HepG2 (cell line): ENCODE data around the gene HERC6. TPM values are rescaled to one million over a fixed set of nuclear protein-coding genes. Genes with fewer than 3 reads are reported as not detected.

ENCODE experiments used
- ATAC-seq: fragments of 200-7000 bp; cut with Tn5 transposase; 3 replicates; pipeline ENCODE4 v1.9.1; 2020; ENCODE audit warnings: mild to moderate bottlenecking, moderate library complexity
- BruUV-seq: library from RNA; stranded (reverse); fragments of 400-500 nt; replicated peaks from 2 replicates; lab custom pipeline; 2021; lab: Mats Ljungman, UMichigan
- CTCF ChIA-PET: fragments of 300-600 bp; formaldehyde crosslinking; extraction: SDS; loops from one replicate; lab custom pipeline; 2021; ENCODE audit warnings: low total read pairs, inconsistent platforms, low intra/inter-chr PET ratio; lab: Yijun Ruan, JAX
- POLR2A ChIA-PET: fragments of 350-600 bp; sonication (Branson Sonifier 250); formaldehyde crosslinking; loops from one replicate; lab custom pipeline; 2020; ENCODE audit warnings: antibody characterized with exemption, inconsistent platforms; lab: Yijun Ruan, JAX
- DNase-seq: peaks from one replicate; pipeline ENCODE4 v3.0.0-alpha.2; 2015; ENCODE audit warnings: low spot score
- FAIRE-seq: peaks from 3 replicates; lab custom pipeline; 2011; peaks lifted over from hg19 to GRCh38; lab: Jason Lieb, UNC
- H2AFZ ChIP-seq: one replicate; pipeline ENCODE4 v1.6.1; 2011; ENCODE audit warnings: low read length, inconsistent platforms
- H3K27ac ChIP-seq: fragments of 300-600 bp; 3 replicates; pipeline ENCODE4 v1.8.0; 2011; ENCODE audit warnings: mixed run types, mild to moderate bottlenecking, mixed read lengths, low read length, inconsistent platforms; ENCODE audit not compliant: insufficient read depth; ENCODE audit errors: extremely low read length
- H3K27me3 ChIP-seq, 2 experiments: fragments of 200-600 bp in 1 of 2; 2 replicates in 1 of 2; 3 replicates in 1 of 2; pipeline versions ENCODE4 v1.6.0 to v1.8.0; 2011; ENCODE audit warnings: low read length in 2 of 2, mild to moderate bottlenecking in 2 of 2, moderate library complexity in 2 of 2, inconsistent platforms in 1 of 2; ENCODE audit not compliant: insufficient read depth in 2 of 2, control insufficient read depth in 1 of 2
- H3K36me3 ChIP-seq, 2 experiments: fragments of 200-600 bp in 1 of 2; replicated peaks in 1 of 2; 2 replicates in 1 of 2; 3 replicates in 1 of 2; pipeline versions ENCODE4 v1.5.1 to v1.8.0; 2011; ENCODE audit warnings: low read length in 2 of 2, inconsistent platforms in 1 of 2; ENCODE audit not compliant: insufficient read depth in 2 of 2, control insufficient read depth in 1 of 2
- H3K4me1 ChIP-seq: 2 replicates; pipeline ENCODE4 v1.5.1; 2012; ENCODE audit warnings: low read length, inconsistent platforms; ENCODE audit not compliant: insufficient read depth
- H3K4me2 ChIP-seq: 2 replicates; pipeline ENCODE4 v1.6.0; 2011; ENCODE audit warnings: low read depth, low read length, inconsistent platforms
- H3K4me3 ChIP-seq, 3 experiments: fragments of 200-600 bp in 1 of 3; sonication (generic), shearing (Covaris generic) in 1 of 3; replicated peaks in 1 of 3; 2 replicates each; pipeline ENCODE4 v1.5.1; 2011 to 2016; ENCODE audit warnings: low read length in 3 of 3, inconsistent platforms in 2 of 3, low read depth in 2 of 3, mild to moderate bottlenecking in 2 of 3, control low read depth in 1 of 3, mixed read lengths in 1 of 3; ENCODE audit not compliant: insufficient read depth in 1 of 3
- H3K79me2 ChIP-seq: one replicate; pipeline ENCODE4 v1.6.1; 2011; ENCODE audit warnings: low read length, inconsistent platforms; ENCODE audit not compliant: insufficient read depth
- H3K9ac ChIP-seq: 2 replicates; pipeline ENCODE4 v1.6.0; 2011; ENCODE audit warnings: mild to moderate bottlenecking, low read depth, low read length, inconsistent platforms; ENCODE audit not compliant: insufficient read depth
- H3K9me3 ChIP-seq: 2 replicates; pipeline ENCODE4 v1.5.1; 2012; ENCODE audit warnings: mild to moderate bottlenecking, low read length
- H4K20me1 ChIP-seq: 2 replicates; pipeline ENCODE4 v1.6.0; 2011; ENCODE audit warnings: inconsistent platforms, mild to moderate bottlenecking, low read length, moderate library complexity; ENCODE audit not compliant: insufficient read depth
- ETV6 ChIP-seq: sonication (generic); formaldehyde crosslinking; conservative IDR thresholded peaks from 2 replicates; pipeline ENCODE4 v1.4.0; 2020; ENCODE audit warnings: missing genetic modification reagents
- JDP2 ChIP-seq: sonication (generic); formaldehyde crosslinking; IDR thresholded peaks from 2 replicates; pipeline ENCODE4 v1.8.1; 2022; ENCODE audit warnings: missing genetic modification reagents, borderline replicate concordance
- POLR2G ChIP-seq: fragments of 200-400 bp; formaldehyde crosslinking; IDR thresholded peaks from 2 replicates; pipeline ENCODE4 v1.6.1; 2018; ENCODE audit warnings: mild to moderate bottlenecking, low read depth, low read length, moderate library complexity
- ZNF317 ChIP-seq: sonication (generic); formaldehyde crosslinking; IDR thresholded peaks from 2 replicates; pipeline ENCODE4 v1.5.0; 2020; ENCODE audit warnings: mild to moderate bottlenecking, missing genetic modification reagents
- ZNF703 ChIP-seq: sonication (generic); formaldehyde crosslinking; IDR thresholded peaks from 2 replicates; pipeline ENCODE4 v1.5.1; 2020; ENCODE audit warnings: missing genetic modification reagents, mild to moderate bottlenecking, moderate library complexity, borderline replicate concordance
- ZNF746 ChIP-seq: sonication (generic); formaldehyde crosslinking; IDR thresholded peaks from 2 replicates; pipeline ENCODE4 v1.8.0; 2022; ENCODE audit warnings: mild to moderate bottlenecking, missing genetic modification reagents
- ZNF768 ChIP-seq: sonication (generic); formaldehyde crosslinking; IDR thresholded peaks from 2 replicates; pipeline ENCODE4 v1.4.0; 2020; ENCODE audit warnings: missing genetic modification reagents
- ZNF879 ChIP-seq: sonication (generic); formaldehyde crosslinking; IDR thresholded peaks from 2 replicates; pipeline ENCODE4 v1.8.1; 2023; ENCODE audit warnings: missing genetic modification reagents
- WGBS: methylation state at CpG from one replicate; pipeline ENCODE4 v1.1.6; 2017; ENCODE audit warnings: low lambda C conversion rate; 5-methylcytosine and 5-hydroxymethylcytosine counted together
- in situ Hi-C: cut with HindIII; loops from 2 replicates; pipeline ENCODE4 v1.10.0; 2017; ENCODE audit warnings: low pct_unique_long_range_greater_than_20kb; ENCODE audit not compliant: extremely low pct_ligation_motif_present
- intact Hi-C: fragments of 100-400 bp; cut with micrococcal nuclease; formaldehyde crosslinking; loops from one replicate; pipeline ENCODE4 v1.10.0; 2022; ENCODE audit not compliant: unreplicated experiment
- polyA plus RNA-seq, 8 experiments: library from polyadenylated mRNA; depleted of rRNA in 3 of 8; stranded (reverse) in 7 of 8; unstranded in 1 of 8; fragments of >200 nt; fragmentation: Illumina TruSeq in 4 of 8; extraction: Trizol in 4 of 8; gene quantifications; 2 replicates each; pipeline versions ENCODE4 v1.2.1 to v1.2.3, GENCODE V29; 2011 to 2016; ENCODE audit warnings: low read depth in 4 of 8, missing spikeins in 1 of 8, mixed read lengths in 1 of 8; ENCODE audit not compliant: insufficient read depth in 1 of 8
- total RNA-seq, 5 experiments: library from RNA; depleted of rRNA; stranded (reverse); fragments of >200 nt; fragmentation: Illumina TruSeq; extraction: Trizol; gene quantifications; 2 replicates each; pipeline ENCODE4 v1.2.3, GENCODE V29; 2016; ENCODE audit warnings: low read depth in 1 of 5
- TF ChIP-seq, protein P1 (sequence below): sonication (generic); formaldehyde crosslinking; IDR thresholded peaks from 2 replicates; pipeline ENCODE4 v1.4.0; 2020; ENCODE audit warnings: missing genetic modification reagents

HERC6 gene
- total and polyA plus RNA-seq, 2 of the 13 experiments (the other 11 are each of a cell fraction or from before 2014, with no cell fraction given): 0.50 to 2.0 TPM

DNA sequence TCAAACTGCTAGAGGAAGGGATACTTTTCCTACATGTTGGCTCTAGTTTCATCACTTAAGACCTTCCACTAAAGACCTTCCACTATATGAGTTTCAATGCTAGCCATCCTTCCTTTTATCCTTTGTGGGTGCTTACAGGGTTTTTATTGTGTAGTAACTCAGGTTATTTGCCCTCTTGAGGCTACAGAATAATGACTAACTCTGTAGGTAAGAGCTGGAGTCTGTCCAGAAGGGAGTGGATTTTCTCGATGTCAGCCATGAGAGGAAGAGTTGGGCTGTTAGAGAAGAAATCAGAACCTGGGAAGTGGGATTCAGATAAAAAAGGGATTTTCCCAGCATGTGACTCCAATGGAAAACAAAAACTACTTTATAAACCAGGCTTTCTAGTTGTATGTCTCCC is 50.7 kb downstream of the HERC6 start (continued):
- no peak for TF ChIP-seq JDP2 (CRISPR knock-in tag)

DNA sequence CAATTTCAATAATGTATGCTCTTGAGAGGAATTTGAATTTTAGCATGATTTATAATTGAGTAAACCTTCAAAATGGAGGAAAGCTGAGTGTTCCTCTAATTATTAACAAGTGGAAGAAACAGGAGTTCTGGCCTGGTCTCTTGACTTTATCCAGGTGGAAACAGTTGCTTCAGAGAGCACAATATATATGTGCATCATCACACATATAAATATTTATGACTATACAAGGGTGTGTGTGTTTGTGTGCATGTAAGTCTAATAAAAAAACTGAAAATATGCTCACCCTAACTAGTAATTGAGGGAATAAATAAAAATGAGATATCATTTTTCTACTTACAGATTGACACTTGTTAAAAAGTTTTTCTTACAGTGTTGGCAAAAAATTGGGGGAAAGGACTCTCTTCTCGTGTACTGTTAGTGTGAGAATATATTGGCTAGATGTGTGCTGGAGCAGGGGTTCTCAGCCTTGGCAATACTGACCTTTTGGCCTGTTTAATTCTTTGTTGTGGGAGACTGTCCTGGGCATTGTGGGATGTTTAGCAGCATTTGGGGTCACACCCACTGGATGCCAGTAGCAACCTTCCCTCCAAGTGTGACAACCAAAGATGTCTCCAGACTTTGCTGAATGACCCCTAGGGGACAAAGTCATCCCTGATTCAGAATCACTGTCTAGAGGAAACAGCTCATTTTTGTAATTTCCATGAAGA is 57.5 kb downstream of the HERC6 start:
- ChIA-PET CTCF (no interaction called here), POLR2A (no interaction called here)
- in situ Hi-C loops: no loop called here

More for the DNA sequence above, 57.5 kb downstream of the HERC6 start:
- FAIRE-seq (no peak), ATAC-seq (no peak), DNase-seq (no peak)
- H3K79me2 ChIP-seq: no peaks in the 10 kb centered on the region
- H4K20me1 ChIP-seq: no peaks in the 10 kb centered on the region
- intact Hi-C loops: no loop called here
- peaks cover 9% of the 10 kb centered on the region; the same call in 1 of the 2 replicates for H3K9me3 ChIP-seq
- no peak overlapping the region for H2AFZ ChIP-seq
- no peaks in the 10 kb centered on the region for H3K4me1 ChIP-seq
- H3K4me2 ChIP-seq: no peak overlapping the region
- H3K9ac ChIP-seq: no peak overlapping the region
- 5% methylated on average over 1 of the region's 1 CpG for WGBS
- BruUV-seq: no TSS peak
- H3K36me3 ChIP-seq: no peaks in the 10 kb centered on the region
- TF ChIP-seq, protein P1, sequence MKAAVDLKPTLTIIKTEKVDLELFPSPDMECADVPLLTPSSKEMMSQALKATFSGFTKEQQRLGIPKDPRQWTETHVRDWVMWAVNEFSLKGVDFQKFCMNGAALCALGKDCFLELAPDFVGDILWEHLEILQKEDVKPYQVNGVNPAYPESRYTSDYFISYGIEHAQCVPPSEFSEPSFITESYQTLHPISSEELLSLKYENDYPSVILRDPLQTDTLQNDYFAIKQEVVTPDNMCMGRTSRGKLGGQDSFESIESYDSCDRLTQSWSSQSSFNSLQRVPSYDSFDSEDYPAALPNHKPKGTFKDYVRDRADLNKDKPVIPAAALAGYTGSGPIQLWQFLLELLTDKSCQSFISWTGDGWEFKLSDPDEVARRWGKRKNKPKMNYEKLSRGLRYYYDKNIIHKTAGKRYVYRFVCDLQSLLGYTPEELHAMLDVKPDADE (CRISPR knock-in tag): no peak
- TF ChIP-seq ZNF879 (CRISPR knock-in tag) (no peak), ZNF703 (CRISPR knock-in tag) (no peak), ETV6 (CRISPR knock-in tag) (no peak), ZNF746 (no peak), ZNF768 (CRISPR knock-in tag) (no peak), POLR2G (no peak), ZNF317 (CRISPR knock-in tag) (no peak)
- H3K27ac ChIP-seq: no peak overlapping the region
- H3K4me3 ChIP-seq: no peak overlapping the region
- H3K27me3 ChIP-seq: no peaks in the 10 kb centered on the region
